COLO668 (cell line): ENCODE measurements around the gene CGNL1.

Experiments used
- DNase-seq: peaks from one replicate; lab custom pipeline; 2025; ENCODE audit not compliant: unreplicated experiment; lab: John Stamatoyannopoulos, UW

The CGNL1 gene

DNA sequence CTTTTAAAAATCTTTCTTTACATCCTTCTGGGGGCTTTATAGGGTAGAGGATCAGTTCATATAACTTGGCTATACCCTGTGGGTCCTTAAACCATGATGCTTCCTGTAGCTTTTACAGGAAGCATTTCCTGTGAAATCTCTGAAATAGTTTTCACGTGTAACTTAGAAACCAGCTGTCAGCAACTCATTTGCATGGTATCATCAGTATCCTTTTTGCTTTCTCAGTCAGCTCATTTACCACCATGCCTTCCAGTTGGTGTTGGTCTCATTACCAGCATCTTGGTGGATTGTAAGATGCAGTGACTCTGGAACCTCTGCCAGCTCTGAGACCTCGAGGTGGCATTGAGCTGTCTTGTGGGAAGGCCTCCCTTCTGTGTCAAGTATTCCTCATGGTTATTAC lies 118.7 kb downstream of the CGNL1 start:
- DNase-seq: no peak

DNA sequence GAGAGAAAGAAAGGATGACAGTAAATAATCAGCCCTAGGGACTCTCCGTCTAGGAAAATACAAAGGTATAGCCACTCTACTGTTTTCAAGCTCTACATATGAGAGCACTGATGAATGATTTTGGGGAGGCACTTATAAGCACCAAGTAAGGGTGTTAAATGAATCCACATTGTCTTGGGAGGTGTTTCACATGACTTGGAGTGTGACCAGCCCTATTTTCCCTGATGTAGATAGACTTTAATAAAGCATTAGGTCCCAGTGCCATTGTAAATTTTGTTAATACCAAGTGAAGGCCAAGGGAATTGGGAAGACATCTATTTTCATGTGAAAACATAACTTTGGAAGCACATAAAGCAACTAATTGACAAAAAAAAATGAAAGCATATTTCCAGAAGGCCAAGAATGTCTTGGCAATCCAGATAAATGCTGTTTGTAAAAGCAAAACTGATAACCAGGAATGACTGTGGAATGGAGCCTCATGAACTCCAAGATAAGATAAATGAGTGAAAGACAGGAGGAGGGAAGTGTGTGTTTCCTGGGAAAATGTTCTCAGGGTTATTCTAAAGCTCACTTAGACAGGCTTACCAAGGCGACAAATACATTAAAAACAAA lies 119.4 kb downstream of the CGNL1 start:
- DNase-seq: no peak

DNA sequence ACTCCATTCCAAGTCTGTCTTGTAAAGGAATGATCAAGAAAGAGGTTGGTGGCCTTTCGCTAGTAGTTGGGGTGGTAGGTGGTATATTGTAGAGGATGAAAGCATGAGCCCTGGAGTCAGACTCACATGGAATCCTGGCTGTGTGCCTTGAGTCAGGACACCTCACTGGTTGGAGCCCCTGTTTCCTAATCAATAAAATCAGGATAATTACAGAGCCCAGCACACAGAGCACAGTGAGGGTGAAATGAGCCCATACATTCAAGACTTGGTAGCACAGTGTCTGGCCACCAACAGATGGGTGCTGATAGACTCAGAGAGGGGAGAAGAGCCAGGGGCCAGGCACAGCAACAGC lies 120.3 kb downstream of the CGNL1 start:
- DNase-seq: no peak

GRCh38 chr15:57496946-57497869 lies 120.9 kb downstream of the CGNL1 start:
- peak; percentile 90 for DNase-seq

DNA sequence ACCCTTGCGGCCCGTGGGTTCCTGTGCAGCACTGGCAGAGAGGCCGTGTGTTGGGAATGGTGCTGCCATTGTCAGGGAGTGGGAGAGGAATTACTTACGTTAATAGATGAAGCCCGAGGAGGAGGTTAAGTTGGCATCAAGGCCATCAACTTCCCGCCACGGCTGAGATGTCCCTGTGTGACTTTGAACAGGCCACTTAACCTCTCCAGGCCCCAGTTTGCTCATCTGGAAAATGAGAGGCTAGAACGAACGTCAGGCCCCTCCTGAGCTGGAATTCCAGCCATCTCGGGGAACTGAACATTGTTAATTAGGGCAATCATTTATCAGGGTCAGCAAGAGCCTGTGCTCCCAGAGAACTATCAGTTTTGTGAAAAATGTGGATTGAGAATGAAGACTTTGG lies 124.0 kb downstream of the CGNL1 start:
- DNase-seq: no peak

DNA sequence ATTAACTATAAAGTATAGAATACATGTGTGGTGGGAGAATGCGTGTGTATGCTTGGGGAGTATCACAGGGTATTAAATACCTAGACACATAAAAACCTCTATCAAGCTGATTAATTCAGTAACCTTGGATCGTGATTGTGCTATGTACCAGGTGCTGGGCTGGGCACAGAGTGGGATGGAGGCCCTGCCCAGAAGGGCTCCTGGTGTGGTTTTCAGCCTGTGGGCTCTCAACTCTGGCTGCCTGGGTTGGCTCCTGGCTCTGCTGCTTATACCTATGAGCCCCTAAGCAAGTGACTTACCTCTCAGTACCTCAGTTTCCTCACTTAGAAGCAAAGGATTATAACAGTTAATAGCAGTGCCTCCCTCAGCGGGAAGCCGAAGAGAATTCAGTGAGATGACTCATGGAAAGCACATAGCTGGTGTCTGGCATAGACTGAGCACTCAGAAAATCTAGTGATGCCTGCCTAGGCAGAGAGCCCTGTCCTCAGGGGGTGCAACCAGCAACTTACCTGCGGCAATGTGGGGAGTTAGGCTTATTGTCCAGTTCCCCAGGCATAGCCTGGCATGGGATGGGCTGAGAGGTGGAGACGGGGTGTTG lies 124.8 kb downstream of the CGNL1 start:
- no peak for DNase-seq

- no peak for DNase-seq
Observed at GRCh38 chr15:57502116-57502515, 125.8 kb downstream of the CGNL1 start.

DNA sequence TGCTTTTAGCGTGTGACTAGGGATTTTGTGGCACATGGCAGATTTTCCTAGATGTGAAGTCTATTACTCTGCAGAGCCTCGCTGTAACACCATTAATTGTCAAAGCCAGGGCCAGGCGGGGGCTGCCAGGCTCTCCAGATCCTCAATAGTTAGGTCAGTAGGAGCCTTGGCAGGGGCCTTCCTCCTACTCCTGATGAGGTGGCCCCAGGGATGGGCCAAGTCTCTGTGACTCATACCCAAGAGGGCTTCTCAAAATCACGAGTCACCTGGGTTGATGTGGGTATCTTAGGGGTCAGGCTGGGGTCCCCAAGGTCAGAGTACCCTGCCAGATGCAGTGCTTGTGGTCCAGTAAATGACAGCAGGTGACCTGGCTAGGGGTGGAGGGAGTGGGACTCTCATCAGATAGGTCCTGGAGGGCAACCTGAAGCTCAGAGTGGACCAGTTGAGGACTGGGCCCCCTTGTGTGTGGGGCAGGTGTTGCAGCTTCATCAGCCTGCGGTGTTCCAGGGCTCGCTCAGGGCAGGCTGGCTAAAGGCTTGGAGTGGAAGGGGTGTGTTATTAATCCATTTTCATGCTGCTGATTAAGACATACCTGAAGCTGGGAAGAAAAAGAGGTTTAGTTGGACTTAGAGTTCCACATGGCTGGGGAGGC lies 126.9 kb downstream of the CGNL1 start:
- peak; percentile 16 for DNase-seq

- no peak for DNase-seq
Observed at GRCh38 chr15:57503911-57504598, 127.8 kb downstream of the CGNL1 start.

DNA sequence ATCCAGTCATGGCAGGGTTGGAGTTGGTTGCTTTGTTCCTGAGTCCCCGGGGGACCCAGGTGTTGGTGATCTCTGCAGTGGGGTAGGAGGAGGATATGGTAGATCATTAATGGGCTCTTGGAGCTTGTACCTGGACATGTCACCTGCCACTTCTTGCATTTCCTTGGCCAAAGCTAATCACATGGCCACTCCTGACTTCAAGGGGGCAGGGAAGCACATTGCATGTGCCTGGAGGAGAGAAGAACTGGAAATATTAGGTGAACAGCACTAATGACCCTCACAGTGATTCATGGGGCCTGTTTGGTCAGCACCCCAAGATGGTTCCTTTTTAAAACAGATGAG lies 128.3 kb downstream of the CGNL1 start:
- no peak for DNase-seq

DNA sequence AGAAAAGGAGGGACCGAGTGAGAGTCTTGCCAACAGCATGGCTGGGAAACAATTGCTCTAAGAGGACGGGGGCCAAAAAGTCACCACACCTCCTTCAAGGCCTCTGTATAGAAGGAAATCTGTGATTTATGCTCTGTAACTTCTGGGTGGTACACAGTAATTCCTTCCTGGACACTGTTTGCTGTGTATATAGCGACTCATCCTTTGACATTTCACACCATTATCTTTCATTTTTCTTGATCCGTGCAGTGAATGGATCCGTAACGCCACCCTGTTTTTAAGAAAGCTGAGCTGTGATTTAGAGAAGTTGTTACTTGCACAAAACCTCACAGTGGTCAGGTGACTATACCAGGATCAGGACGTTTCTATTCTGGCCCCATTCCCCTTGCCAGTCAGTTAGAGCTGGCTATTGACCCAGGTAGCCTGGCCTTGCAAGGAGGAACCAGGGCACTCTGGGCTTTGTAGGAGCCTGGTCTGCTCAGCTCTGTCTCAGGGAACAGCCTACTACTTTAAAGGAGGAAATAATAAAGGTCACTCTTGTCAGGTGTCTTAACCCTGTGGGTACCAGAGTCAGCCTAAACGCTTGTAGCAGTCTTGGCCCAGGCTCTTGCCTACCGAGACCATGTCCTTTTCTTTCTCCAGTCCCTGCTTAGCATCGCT lies 128.9 kb downstream of the CGNL1 start:
- no peak for DNase-seq

- peak; percentile 66 for DNase-seq
Observed at GRCh38 chr15:57505949-57506391, 129.7 kb downstream of the CGNL1 start.

DNA sequence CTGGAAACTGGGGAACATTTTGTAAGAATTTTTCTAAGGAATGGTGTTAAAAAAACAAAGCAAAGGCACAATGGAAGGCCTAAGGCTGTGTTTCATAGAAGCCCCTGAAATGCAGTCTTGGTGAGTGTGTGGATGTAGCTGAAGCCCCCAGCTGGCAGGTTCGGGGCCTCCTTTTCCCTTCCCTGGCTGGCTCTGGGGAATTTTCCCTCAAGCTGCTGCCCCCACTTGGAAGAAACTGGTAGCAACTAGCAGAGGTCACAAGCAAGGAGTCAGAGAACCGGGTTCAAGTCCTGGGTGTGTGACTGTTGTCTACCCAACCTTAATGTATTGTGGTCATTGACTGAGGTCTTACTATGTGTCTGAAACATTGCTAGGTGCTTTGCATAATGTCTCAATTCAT lies 130.1 kb downstream of the CGNL1 start:
- no peak for DNase-seq

- no peak for DNase-seq
Observed at GRCh38 chr15:57507111-57507510, 130.8 kb downstream of the CGNL1 start.

DNA sequence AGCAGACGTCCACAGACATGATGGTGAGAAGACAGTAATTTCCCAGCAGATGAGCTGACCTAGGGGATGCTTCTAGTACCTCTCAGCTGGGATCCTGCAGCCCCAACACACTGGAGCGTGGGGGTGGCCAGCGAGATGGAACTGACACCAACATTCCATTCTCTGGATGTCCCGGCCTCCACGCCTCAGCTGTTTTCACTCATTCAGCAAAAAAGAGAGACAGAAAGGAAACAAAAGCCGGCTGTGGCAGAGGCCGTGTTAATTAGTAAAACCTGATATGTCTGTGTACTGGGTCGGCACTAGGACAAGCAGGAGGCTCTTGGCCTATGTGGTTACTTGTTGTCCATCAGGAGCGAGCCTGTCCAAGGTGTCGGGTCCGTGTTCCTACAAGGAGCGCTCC lies 132.8 kb downstream of the CGNL1 start:
- no peak for DNase-seq

DNA sequence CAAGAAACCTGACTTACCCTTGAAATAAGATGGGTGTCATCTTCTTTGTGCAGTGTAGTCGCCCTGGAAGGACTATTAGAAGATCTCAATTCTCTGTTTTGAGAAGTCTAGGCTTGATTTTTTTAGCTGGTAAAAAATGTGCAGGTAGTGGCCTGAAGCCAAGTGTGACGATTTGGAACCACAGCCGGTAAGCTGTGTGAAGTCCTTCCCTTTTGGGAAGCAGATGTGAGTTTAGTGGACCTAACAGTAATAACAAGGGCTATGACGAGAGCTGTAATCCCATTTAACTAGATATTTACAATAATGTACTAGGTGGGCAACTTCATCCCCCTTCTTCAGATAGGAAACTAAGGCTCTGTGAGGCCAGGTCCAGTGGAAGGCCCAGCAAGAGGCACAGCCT lies 133.7 kb downstream of the CGNL1 start:
- peak; percentile 31 for DNase-seq

- peak; percentile 83 for DNase-seq
Observed at GRCh38 chr15:57510647-57511046, 134.3 kb downstream of the CGNL1 start.

DNA sequence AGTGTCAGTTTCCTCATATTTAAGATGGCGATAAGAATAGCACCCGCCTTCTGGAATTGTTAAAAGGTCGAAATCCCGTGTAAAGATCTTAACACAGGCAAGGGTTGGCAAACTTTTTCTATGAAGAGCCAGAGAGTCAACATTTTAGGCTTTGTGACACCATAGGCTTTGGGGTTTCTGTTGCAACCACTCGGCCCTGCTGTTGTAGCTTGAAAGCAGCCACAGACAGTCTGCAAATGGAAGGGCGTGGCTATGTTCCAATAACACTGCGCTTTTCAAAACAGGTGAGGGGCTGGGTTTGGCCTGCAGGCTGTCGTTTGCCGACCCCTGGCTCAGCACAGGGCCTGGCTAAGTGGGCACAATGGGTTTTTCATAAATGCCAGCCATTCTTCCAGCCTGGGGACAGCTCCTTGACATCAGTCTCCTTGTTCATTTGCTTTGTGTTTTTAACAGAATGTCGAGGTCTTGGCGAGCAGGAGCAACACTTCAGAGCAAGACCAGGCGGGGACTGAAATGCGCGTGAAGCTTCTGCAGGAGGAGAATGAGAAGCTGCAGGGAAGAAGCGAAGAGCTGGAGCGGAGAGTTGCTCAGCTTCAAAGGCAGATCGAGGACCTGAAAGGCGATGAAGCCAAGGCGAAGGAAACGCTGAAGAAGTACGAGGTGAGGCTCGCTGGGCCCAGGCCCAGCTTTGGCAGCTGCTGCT lies 140.2 kb downstream of the CGNL1 start:
- no peak for DNase-seq

DNA sequence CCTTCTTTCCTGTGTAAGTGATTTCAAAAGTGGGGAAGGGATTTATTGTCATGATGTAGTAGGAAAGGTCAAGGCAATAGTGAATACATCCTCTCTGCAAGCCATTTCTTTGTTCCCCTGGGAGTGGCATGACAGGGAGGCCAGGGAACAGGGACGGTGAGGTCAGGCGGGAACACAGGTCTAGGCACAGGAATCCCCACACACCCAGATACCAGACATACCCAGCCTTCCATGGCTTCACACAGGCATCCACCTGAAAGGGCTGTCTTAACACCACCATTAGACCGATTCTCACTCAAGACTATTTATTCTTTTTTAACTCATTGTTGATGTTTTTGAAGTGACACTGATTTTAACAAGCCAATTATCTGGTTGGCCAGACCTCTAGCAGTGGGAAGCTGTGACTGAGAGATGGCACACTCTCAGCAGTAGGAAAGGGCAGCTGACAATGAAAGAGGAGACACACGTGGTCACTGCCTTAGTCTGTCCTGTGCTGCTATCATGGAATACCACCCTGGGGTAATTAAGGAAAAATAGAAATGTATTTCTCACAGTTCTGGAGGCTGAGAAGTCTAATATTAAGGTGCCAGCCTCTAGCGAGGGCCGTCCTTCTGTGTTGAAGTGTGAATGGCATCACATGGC lies 140.8 kb downstream of the CGNL1 start:
- no peak for DNase-seq
